Stromal cell of bone marrow (primary cell): ENCODE measurements around the gene KCNIP4.

Experiments
- DNase-seq: peaks from one replicate; pipeline ENCODE4 v3.0.0-alpha.2; 2012; ENCODE audit warnings: low read depth

Gene KCNIP4

GRCh38 chr4:20944961-20945360 is 1003.6 kb downstream of the KCNIP4 start:
- DNase-seq: no peak

- no peak for DNase-seq
Observed at GRCh38 chr4:20944451-20944850, 1004.1 kb downstream of the KCNIP4 start.

GRCh38 chr4:20938204-20938603 is 1010.4 kb downstream of the KCNIP4 start:
- DNase-seq: no peak

GRCh38 chr4:20926529-20926928 is 1022.0 kb downstream of the KCNIP4 start:
- no peak for DNase-seq

- no peak for DNase-seq
Observed at GRCh38 chr4:20925176-20925575, 1023.4 kb downstream of the KCNIP4 start.

- no peak for DNase-seq
Observed at GRCh38 chr4:20922962-20923361, 1025.6 kb downstream of the KCNIP4 start.

- no peak for DNase-seq
Observed at GRCh38 chr4:20916106-20916505, 1032.5 kb downstream of the KCNIP4 start.

GRCh38 chr4:20904966-20905365 is 1043.6 kb downstream of the KCNIP4 start:
- no peak for DNase-seq

- no peak for DNase-seq
Observed at GRCh38 chr4:20901851-20902250, 1046.7 kb downstream of the KCNIP4 start.

- DNase-seq: no peak
Observed at GRCh38 chr4:20899591-20899990, 1049.0 kb downstream of the KCNIP4 start.

- DNase-seq: no peak
Observed at GRCh38 chr4:20895988-20896387, 1052.6 kb downstream of the KCNIP4 start.

GRCh38 chr4:20895208-20895607 is 1053.4 kb downstream of the KCNIP4 start:
- no peak for DNase-seq

- no peak for DNase-seq
Observed at GRCh38 chr4:20890761-20891160, 1057.8 kb downstream of the KCNIP4 start.

GRCh38 chr4:20889901-20890300 is 1058.7 kb downstream of the KCNIP4 start:
- DNase-seq: no peak

GRCh38 chr4:20883677-20884076 is 1064.9 kb downstream of the KCNIP4 start:
- DNase-seq: no peak

GRCh38 chr4:20883231-20883630 is 1065.3 kb downstream of the KCNIP4 start:
- no peak for DNase-seq

GRCh38 chr4:20882500-20882899 is 1066.1 kb downstream of the KCNIP4 start:
- no peak for DNase-seq

GRCh38 chr4:20881658-20882057 is 1066.9 kb downstream of the KCNIP4 start:
- DNase-seq: no peak

- DNase-seq: no peak
Observed at GRCh38 chr4:20878806-20879205, 1069.8 kb downstream of the KCNIP4 start.

- no peak for DNase-seq
Observed at GRCh38 chr4:20870436-20870835, 1078.1 kb downstream of the KCNIP4 start.

GRCh38 chr4:20868108-20868507 is 1080.5 kb downstream of the KCNIP4 start:
- no peak for DNase-seq

GRCh38 chr4:20860878-20861277 is 1087.7 kb downstream of the KCNIP4 start:
- no peak for DNase-seq

- no peak for DNase-seq
Observed at GRCh38 chr4:20859097-20859781, 1089.3 kb downstream of the KCNIP4 start.

- DNase-seq: no peak
Observed at GRCh38 chr4:20857081-20857480, 1091.5 kb downstream of the KCNIP4 start.
